DOHH2 (cell line): ENCODE measurements around the gene GLOD4.
"Not testable (repeated sequence)": the region's sequence is repeated elsewhere in the genome, so short reads cannot be mapped to it uniquely, and the experiment has no call there.

Experiments used
- H3F3A ChIP-seq: fragments of 200-600 bp; sonication (generic), shearing (Covaris generic); 2 replicates; pipeline ENCODE4 v1.6.0; 2016; ENCODE audit warnings: antibody characterized with exemption, mild to moderate bottlenecking; ENCODE audit not compliant: control insufficient read depth, insufficient read depth
- H3K27ac ChIP-seq: fragments of 200-600 bp; sonication (generic); 2 replicates; pipeline ENCODE4 v1.5.1; 2014; ENCODE audit warnings: low read depth, mild to moderate bottlenecking, low read length, moderate library complexity
- H3K27me3 ChIP-seq: fragments of 200-600 bp; sonication (generic); 2 replicates; pipeline ENCODE4 v1.6.1; 2014; ENCODE audit warnings: mild to moderate bottlenecking, low read length, mixed read lengths; ENCODE audit not compliant: control insufficient read depth
- H3K36me3 ChIP-seq: fragments of 200-600 bp; sonication (generic); 2 replicates; pipeline ENCODE4 v1.6.1; 2014; ENCODE audit warnings: mild to moderate bottlenecking, low read length, moderate library complexity, mixed read lengths; ENCODE audit not compliant: control insufficient read depth
- H3K4me1 ChIP-seq: fragments of 200-600 bp; sonication (generic); 2 replicates; pipeline ENCODE4 v1.6.1; 2014; ENCODE audit warnings: mild to moderate bottlenecking, low read length, mixed read lengths; ENCODE audit not compliant: control insufficient read depth
- H3K4me2 ChIP-seq: fragments of 200-600 bp; sonication (generic); 2 replicates; pipeline ENCODE4 v1.6.0; 2014; ENCODE audit warnings: mild to moderate bottlenecking, low read length, moderate library complexity
- H3K4me3 ChIP-seq: fragments of 200-600 bp; sonication (generic); 2 replicates; pipeline ENCODE4 v1.5.1; 2014; ENCODE audit warnings: mild to moderate bottlenecking, low read length, mixed read lengths
- H3K79me2 ChIP-seq: fragments of 200-600 bp; sonication (generic); 2 replicates; pipeline ENCODE4 v1.6.1; 2014; ENCODE audit warnings: mild to moderate bottlenecking, low read length, mixed read lengths; ENCODE audit not compliant: control insufficient read depth
- H3K9me2 ChIP-seq: fragments of 200-600 bp; sonication (generic); replicated peaks from 2 replicates; pipeline ENCODE4 v1.6.1; 2014; ENCODE audit warnings: mild to moderate bottlenecking, low read length, mixed read lengths; ENCODE audit not compliant: control insufficient read depth
- H3K9me3 ChIP-seq: fragments of 200-600 bp; sonication (generic); 2 replicates; pipeline ENCODE4 v1.6.1; 2014; ENCODE audit warnings: antibody characterized with exemption, low read length, mixed read lengths; ENCODE audit not compliant: control insufficient read depth, insufficient read depth
- H4K20me1 ChIP-seq: fragments of 200-600 bp; sonication (generic); 2 replicates; pipeline ENCODE4 v1.6.0; 2014; ENCODE audit warnings: low read depth, mild to moderate bottlenecking, antibody characterized with exemption, low read length, moderate library complexity; ENCODE audit not compliant: control insufficient read depth, insufficient read depth
- EZH2phosphoT487 ChIP-seq: fragments of 200-600 bp; sonication (generic); IDR thresholded peaks from 2 replicates; pipeline ENCODE4 v1.6.1; 2017; ENCODE audit warnings: borderline replicate concordance, mild to moderate bottlenecking, antibody characterized with exemption, low read length, moderate library complexity, mixed read lengths
- TF ChIP-seq, protein P1 (sequence below): fragments of 200-600 bp; sonication (generic); IDR thresholded peaks from one replicate; pipeline ENCODE4 v1.5.1; 2014; ENCODE audit warnings: antibody characterized with exemption, mild to moderate bottlenecking, low read depth, low read length; ENCODE audit not compliant: poor library complexity, severe bottlenecking

The GLOD4 gene

DNA sequence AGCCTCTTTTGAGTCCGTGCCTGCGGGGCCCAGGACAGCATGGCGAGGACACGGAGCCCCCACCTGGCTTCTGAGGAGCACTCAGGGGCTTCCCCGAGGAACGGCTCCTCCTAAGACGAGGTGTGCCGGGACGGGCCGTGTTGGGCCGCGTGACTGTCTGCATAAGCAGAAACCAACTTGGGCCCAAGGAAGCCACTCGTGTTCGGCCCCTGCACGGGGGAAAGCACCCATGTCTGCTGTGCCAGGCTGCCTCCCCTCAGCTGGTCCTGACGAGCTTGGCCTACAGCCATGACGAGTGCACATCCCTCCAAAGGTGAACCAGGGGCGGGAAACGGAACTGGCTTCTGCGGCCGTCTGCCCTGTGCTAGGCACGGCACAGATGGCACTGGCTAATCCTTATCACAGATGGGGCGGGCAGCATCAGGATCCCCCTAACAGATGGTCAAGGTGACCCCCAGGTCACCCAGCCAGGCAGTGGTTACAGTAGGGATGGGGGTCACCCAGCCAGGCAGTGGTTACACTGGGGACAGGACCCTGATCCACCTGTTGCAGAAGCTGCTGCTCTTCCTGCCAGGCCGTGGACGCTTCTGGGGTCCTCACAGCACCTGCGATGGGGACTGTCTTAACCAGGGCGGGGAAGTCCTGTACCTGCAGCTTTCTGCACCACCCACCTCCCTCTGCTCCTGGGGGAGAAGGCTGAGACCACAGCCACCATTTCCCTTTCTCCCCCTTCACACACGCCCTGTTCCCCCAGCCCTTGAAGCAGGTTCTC is 25.6 kb upstream of the GLOD4 start:
- no peaks in the 10 kb centered on the region for H3K9me2 ChIP-seq
- no peaks in the 10 kb centered on the region for H3K9me3 ChIP-seq
- TF ChIP-seq, protein P1, sequence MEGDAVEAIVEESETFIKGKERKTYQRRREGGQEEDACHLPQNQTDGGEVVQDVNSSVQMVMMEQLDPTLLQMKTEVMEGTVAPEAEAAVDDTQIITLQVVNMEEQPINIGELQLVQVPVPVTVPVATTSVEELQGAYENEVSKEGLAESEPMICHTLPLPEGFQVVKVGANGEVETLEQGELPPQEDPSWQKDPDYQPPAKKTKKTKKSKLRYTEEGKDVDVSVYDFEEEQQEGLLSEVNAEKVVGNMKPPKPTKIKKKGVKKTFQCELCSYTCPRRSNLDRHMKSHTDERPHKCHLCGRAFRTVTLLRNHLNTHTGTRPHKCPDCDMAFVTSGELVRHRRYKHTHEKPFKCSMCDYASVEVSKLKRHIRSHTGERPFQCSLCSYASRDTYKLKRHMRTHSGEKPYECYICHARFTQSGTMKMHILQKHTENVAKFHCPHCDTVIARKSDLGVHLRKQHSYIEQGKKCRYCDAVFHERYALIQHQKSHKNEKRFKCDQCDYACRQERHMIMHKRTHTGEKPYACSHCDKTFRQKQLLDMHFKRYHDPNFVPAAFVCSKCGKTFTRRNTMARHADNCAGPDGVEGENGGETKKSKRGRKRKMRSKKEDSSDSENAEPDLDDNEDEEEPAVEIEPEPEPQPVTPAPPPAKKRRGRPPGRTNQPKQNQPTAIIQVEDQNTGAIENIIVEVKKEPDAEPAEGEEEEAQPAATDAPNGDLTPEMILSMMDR: no peak
- H3K27ac ChIP-seq: no peak overlapping the region
- H3K36me3 ChIP-seq: peaks cover 3% of the 10 kb centered on the region
- H3K27me3 ChIP-seq: no peaks in the 10 kb centered on the region
- H3K4me2 ChIP-seq: no peak overlapping the region
- no peak overlapping the region for H3K4me3 ChIP-seq
- peaks cover 11% of the 10 kb centered on the region for H3K79me2 ChIP-seq
- no peaks in the 10 kb centered on the region for H3F3A ChIP-seq
- no peaks in the 10 kb centered on the region for H4K20me1 ChIP-seq
- peaks cover 35% of the 10 kb centered on the region for H3K4me1 ChIP-seq

DNA sequence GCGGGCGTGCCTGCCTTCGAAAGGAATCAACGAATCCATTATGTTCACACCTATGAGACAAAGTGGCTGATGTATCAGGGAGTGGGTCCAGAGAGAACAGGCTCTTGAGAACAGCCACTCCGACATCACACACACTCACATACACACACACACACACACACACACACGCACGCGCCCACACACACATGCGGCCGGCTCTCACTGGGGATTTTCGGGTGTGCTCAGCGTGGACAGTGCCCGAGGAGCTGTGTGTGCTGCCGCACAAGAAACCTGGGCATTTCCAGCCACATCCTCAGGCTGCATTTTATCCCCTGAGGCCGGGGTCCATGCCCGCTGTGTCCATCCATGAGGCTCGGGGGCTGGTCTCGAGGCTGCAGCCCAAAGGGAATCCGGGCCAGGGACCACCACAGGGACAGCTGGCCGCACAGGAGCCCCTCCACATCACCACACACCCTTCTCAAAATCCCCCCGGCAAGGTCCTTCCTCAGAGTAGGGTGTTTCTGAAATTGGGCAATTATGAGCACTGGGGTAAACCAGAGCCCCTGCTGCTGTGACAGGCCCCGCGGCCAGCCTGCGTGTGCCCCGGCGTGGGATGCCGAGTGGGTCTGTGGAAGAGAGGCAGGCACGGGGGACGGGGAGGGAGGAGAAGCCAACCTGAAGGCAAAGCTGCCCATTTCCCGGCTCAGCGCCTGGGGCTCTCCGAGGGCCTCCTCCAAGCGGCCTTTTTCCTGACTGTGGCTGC is 24.9 kb upstream of the GLOD4 start:
- TF ChIP-seq, protein P1: no peak
- TF ChIP-seq EZH2phosphoT487: no peak
- Histone ChIP-seq H3K79me2 (peaks cover 18% of the 10 kb centered on the region), H3K9me2 (no peaks in the 10 kb centered on the region), H3F3A (no peaks in the 10 kb centered on the region), H3K27me3 (no peaks in the 10 kb centered on the region), H3K4me3 (no peak overlapping the region), H3K4me2 (no peak overlapping the region), H3K4me1 (peaks cover 34% of the 10 kb centered on the region), H3K36me3 (peaks cover 3% of the 10 kb centered on the region; the same call in 1 of the 2 replicates), H3K9me3 (no peaks in the 10 kb centered on the region), H3K27ac (no peak overlapping the region), H4K20me1 (no peaks in the 10 kb centered on the region)

DNA sequence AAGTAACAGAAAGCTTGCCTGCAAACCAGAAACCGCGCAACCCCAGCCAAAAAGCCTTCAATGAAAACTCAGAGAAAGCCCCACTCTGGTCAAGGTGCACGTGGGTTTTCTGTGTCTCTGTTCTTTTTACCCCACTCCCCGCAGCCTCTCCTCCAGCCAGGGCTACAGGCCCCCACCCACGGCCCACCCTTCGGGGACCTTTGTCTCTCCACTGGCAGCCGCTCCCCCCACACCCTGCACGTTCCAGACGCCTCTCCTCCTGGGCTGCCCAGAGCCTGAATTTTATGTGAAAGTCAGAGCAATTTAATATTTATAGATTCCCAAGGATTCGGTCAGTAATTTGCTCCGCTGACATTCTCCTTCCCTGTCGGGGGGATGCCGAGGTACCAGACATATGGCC is 24.3 kb upstream of the GLOD4 start:
- H3K79me2 ChIP-seq: peaks cover 22% of the 10 kb centered on the region
- no peaks in the 10 kb centered on the region for H3K9me2 ChIP-seq
- no peaks in the 10 kb centered on the region for H4K20me1 ChIP-seq
- H3F3A ChIP-seq: no peaks in the 10 kb centered on the region
- no peaks in the 10 kb centered on the region for H3K9me3 ChIP-seq
- no peaks in the 10 kb centered on the region for H3K27me3 ChIP-seq
- H3K36me3 ChIP-seq: peaks cover 3% of the 10 kb centered on the region; the same call in 1 of the 2 replicates
- no peak for TF ChIP-seq EZH2phosphoT487
- TF ChIP-seq, protein P1: no peak
- no peak overlapping the region for H3K27ac ChIP-seq
- no peak overlapping the region for H3K4me3 ChIP-seq
- no peak overlapping the region for H3K4me2 ChIP-seq
- H3K4me1 ChIP-seq: peaks cover 32% of the 10 kb centered on the region

DNA sequence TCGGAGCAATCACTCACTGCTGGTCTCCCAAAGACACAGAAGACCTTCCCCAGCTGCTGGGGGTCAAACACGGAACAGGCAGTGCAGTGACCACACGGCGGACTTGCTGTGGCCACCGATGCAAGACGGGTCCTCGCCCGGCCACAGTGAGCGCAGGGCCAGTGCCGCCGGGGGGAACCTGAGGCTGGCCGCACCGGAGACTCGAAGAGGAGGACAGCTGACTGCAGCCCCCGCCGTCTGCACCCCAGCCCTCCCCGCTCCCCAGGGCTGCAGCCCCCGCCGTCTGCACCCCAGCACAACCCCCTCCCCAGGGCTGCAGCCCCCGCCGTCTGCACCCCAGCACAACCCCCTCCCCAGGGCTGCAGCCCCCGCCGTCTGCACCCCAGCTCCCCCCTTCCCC is 23.8 kb upstream of the GLOD4 start:
- not testable (repeated sequence) for H4K20me1 ChIP-seq, H3K4me3 ChIP-seq, H3K36me3 ChIP-seq, H3K27me3 ChIP-seq, H3K4me2 ChIP-seq, H3F3A ChIP-seq, H3K9me3 ChIP-seq, H3K9me2 ChIP-seq, H3K27ac ChIP-seq
- peaks cover 22% of the 10 kb centered on the region for H3K79me2 ChIP-seq
- peaks cover 29% of the 10 kb centered on the region for H3K4me1 ChIP-seq
